Left ventricle myocardium inferior (tissue), 1 donor: ENCODE results near the gene CWC22. TPM values are rescaled to one million over a fixed set of nuclear protein-coding genes. Genes with fewer than 3 reads are reported as not detected.

ENCODE experiments used
- DNase-seq: peaks from one replicate; pipeline ENCODE4 v3.0.0-alpha.2; 2020
- H3K27ac ChIP-seq: fragments of 200-600 bp; replicated peaks from 2 replicates; pipeline ENCODE4 v1.8.0; 2021
- H3K27me3 ChIP-seq: fragments of 200-600 bp; 2 replicates; pipeline ENCODE4 v1.8.0; 2021; ENCODE audit warnings: low read depth
- H3K36me3 ChIP-seq: fragments of 200-600 bp; 2 replicates; pipeline ENCODE4 v1.8.0; 2021
- H3K4me1 ChIP-seq: fragments of 200-600 bp; 2 replicates; pipeline ENCODE4 v1.8.0; 2021
- H3K4me3 ChIP-seq: fragments of 200-600 bp; 2 replicates; pipeline ENCODE4 v1.8.0; 2021; ENCODE audit warnings: mild to moderate bottlenecking, moderate library complexity
- H3K9me3 ChIP-seq: fragments of 200-600 bp; replicated peaks from 2 replicates; pipeline ENCODE4 v1.8.0; 2021
- intact Hi-C: fragments of 100-400 bp; cut with micrococcal nuclease; formaldehyde crosslinking; loops from one replicate; pipeline ENCODE4 v1.11.0; 2022
- total RNA-seq: library from RNA; stranded (reverse); fragmentation: NEBNext Ultra II Directional; extraction: Animal tissue kit (Norgen Biotek cat#: 25700); gene quantifications from one replicate; pipeline ENCODE4 v1.2.1, GENCODE V29; 2021
- TF ChIP-seq, protein P1 (sequence below): fragments of 200-600 bp; IDR thresholded peaks from 2 replicates; pipeline ENCODE4 v1.8.0; 2021; ENCODE audit warnings: antibody characterized with exemption, mild to moderate bottlenecking, borderline replicate concordance
- donor health status: DM: no; HTN: yes; CAD: no; lungs with severe emphysema.

The CWC22 gene
- total RNA-seq, 1 donor from 2014 or later, result 12.0 TPM

DNA sequence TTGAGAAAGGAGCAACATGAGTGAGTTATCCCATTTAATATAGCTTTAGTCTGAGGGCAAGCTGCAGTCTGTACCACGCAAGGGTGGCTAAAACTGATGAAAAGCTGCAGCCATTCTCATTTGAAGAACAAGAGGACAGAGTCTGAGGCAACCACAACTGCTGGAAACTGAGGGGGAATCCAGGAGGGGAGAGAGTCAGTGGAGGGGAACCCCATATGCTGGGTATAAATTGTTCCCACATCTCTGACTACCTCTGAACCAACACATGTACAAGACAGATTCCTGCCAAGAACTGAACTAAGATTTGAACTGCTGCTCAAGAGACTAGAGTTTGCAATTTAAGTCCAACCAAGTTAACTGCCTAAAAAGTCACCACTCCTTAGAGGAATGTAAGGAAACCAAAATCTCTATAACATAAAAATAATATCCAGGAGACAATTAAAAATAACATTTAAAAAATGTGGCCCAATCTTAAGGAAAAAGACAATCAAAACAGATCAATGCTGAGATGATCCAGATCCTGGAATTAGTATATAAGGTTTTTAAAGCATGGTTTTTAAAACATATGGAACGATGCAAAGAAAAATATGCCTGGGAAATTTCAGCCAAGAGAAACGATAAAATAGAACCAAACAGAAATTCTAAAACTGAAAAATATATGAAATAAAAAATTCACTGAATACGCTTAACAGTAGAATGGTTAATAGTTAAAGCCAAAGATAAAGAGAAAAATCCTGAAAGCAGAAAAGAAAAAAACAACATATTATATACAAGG, 11.2 kb downstream of the CWC22 start:
- no peak for DNase-seq
- H3K36me3 ChIP-seq, result peaks cover 14% of the 10 kb centered on the region
- peaks cover 26% of the 10 kb centered on the region for H3K4me1 ChIP-seq
- intact Hi-C loops, result no loop called here
- H3K9me3 ChIP-seq, result no peaks in the 10 kb centered on the region
- no peak overlapping the region for H3K27ac ChIP-seq
- TF ChIP-seq, protein P1, sequence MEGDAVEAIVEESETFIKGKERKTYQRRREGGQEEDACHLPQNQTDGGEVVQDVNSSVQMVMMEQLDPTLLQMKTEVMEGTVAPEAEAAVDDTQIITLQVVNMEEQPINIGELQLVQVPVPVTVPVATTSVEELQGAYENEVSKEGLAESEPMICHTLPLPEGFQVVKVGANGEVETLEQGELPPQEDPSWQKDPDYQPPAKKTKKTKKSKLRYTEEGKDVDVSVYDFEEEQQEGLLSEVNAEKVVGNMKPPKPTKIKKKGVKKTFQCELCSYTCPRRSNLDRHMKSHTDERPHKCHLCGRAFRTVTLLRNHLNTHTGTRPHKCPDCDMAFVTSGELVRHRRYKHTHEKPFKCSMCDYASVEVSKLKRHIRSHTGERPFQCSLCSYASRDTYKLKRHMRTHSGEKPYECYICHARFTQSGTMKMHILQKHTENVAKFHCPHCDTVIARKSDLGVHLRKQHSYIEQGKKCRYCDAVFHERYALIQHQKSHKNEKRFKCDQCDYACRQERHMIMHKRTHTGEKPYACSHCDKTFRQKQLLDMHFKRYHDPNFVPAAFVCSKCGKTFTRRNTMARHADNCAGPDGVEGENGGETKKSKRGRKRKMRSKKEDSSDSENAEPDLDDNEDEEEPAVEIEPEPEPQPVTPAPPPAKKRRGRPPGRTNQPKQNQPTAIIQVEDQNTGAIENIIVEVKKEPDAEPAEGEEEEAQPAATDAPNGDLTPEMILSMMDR, result no peak
- H3K27me3 ChIP-seq, result no peaks in the 10 kb centered on the region
- H3K4me3 ChIP-seq, result no peak overlapping the region

DNA sequence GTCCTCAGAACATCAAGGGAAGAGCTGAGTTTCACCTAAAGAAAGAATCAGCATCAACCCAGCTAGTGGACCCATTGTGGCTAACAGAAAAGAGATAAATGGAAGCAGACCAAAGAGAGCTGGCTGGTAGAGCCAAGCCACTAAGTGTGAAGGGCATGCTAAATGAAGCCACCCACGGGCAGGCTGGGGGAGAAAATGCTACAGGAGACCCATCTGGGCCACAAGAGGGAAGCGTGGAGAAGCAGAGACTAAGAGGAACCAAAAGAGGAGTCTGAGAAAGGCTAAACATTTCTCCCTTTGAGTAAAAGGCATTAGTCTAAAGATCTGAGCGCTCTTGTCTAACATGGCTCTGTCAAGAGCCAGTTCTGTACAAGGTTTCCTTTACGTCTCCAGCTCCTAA, 15.8 kb downstream of the CWC22 start:
- DNase-seq, result no peak
- no peaks in the 10 kb centered on the region for H3K27me3 ChIP-seq
- no peaks in the 10 kb centered on the region for H3K9me3 ChIP-seq
- peaks cover 26% of the 10 kb centered on the region for H3K4me1 ChIP-seq
- H3K27ac ChIP-seq, result no peak overlapping the region
- TF ChIP-seq, protein P1, result no peak
- peaks cover 36% of the 10 kb centered on the region for H3K36me3 ChIP-seq
- intact Hi-C loops, result no loop called here
- H3K4me3 ChIP-seq, result no peak overlapping the region

DNA sequence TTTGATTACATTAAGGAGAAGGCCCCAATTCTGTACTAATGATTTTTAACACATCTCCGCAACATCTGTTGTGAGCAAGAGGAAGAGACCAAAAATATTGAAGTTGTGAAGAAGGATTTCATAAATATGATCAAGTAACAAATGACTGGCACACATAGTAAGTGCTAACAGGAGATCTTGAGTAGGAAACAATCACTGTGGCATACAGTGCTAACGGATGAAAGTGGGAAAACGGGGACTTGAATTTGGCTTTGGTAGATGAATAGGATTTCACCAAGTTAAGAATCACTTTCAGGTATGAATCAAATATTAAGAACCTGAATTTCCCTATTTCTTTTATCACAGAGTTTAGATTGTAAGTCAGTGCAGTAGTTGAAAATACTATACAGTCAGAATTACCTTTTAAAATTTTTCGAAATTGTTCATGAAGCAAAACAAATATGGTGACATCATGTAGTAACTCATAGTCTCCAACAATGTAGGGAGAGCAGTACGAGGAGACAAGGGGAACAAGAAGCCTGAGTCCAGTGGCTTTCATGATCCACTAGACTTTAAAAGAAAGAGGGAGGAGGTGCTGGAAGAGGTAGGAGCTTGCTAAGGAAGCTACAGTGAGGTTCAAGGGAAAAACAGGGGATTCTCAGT, 16.3 kb downstream of the CWC22 start:
- intact Hi-C loops, result no loop called here
- peaks cover 42% of the 10 kb centered on the region for H3K36me3 ChIP-seq
- TF ChIP-seq, protein P1, result no peak
- H3K27me3 ChIP-seq, result no peaks in the 10 kb centered on the region
- no peak overlapping the region for H3K27ac ChIP-seq
- H3K4me3 ChIP-seq, result no peak overlapping the region
- peaks cover 26% of the 10 kb centered on the region for H3K4me1 ChIP-seq
- DNase-seq, result no peak
- H3K9me3 ChIP-seq, result no peaks in the 10 kb centered on the region

DNA sequence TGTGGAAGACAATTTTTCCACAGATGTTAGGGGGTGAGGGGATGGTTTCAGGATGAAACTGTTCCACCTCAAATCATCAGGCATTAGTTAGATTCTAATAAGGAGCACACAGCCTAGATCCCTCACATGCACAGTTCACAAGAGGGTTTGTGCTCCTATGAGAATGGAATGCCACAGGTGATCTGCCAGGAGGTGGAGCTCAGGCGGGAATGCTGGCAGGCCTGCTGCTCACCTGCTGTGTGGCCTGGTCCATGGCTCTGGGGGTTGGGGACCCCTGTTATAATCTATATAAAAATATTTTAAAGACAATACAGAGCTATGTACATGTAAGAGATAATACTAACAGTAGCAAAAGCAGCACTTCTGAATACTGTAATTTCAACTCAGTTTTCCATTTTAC, 19.2 kb downstream of the CWC22 start:
- no peaks in the 10 kb centered on the region for H3K27me3 ChIP-seq

DNA sequence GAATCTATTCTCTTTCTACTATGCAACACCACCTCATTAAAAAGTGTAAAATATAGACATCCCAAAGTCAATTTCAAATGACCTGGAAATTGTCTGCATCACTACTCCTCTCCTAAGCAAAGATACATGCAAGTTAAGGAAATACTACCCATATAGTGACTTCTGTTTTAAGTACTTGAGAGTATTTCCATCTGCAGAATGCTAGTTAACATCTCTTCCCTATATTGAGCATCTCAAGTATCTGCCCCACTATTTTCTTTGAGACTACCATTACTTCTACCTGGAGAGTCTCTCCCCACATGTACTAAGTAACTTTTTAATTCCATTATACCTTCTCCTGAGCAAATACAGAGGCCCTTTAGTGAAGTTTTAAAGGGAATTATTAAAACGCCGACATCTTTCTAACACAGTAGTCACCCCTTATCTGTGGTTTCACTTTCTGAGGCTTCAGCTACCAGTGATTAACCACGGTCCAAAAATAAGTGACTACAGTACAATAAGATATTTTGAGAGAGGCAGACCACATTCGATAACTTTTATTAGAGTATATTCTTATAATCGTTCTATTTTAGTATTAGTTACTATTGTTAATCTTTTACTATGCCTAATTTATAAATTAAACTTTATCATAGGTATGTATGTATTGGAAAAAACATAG, 21.8 kb downstream of the CWC22 start:
- Histone ChIP-seq H3K27ac (no peak overlapping the region), H3K4me3 (no peak overlapping the region), H3K9me3 (no peaks in the 10 kb centered on the region), H3K4me1 (no peaks in the 10 kb centered on the region), H3K27me3 (no peaks in the 10 kb centered on the region), H3K36me3 (peaks cover 74% of the 10 kb centered on the region)
- DNase-seq, result no peak
- TF ChIP-seq, protein P1, result no peak
- intact Hi-C loops, result no loop called here

More for the DNA sequence above, 19.2 kb downstream of the CWC22 start:
- intact Hi-C loops, result no loop called here
- Histone ChIP-seq H3K4me1 (peaks cover 12% of the 10 kb centered on the region), H3K36me3 (peaks cover 67% of the 10 kb centered on the region), H3K27ac (no peak overlapping the region), H3K4me3 (no peak overlapping the region), H3K9me3 (no peaks in the 10 kb centered on the region)
- TF ChIP-seq, protein P1, result no peak
- DNase-seq, result no peak
